DOHH2 (cell line): ENCODE measurements around the gene ICOSLG.
"Not testable (repeated sequence)": the region's sequence is repeated elsewhere in the genome, so short reads cannot be mapped to it uniquely, and the experiment has no call there.

Experiments
- H3F3A ChIP-seq: fragments of 200-600 bp; sonication (generic), shearing (Covaris generic); 2 replicates; pipeline ENCODE4 v1.6.0; 2016; ENCODE audit warnings: antibody characterized with exemption, mild to moderate bottlenecking; ENCODE audit not compliant: control insufficient read depth, insufficient read depth
- H3K27ac ChIP-seq: fragments of 200-600 bp; sonication (generic); 2 replicates; pipeline ENCODE4 v1.5.1; 2014; ENCODE audit warnings: low read depth, mild to moderate bottlenecking, low read length, moderate library complexity
- H3K27me3 ChIP-seq: fragments of 200-600 bp; sonication (generic); 2 replicates; pipeline ENCODE4 v1.6.1; 2014; ENCODE audit warnings: mild to moderate bottlenecking, low read length, mixed read lengths; ENCODE audit not compliant: control insufficient read depth
- H3K36me3 ChIP-seq: fragments of 200-600 bp; sonication (generic); 2 replicates; pipeline ENCODE4 v1.6.1; 2014; ENCODE audit warnings: mild to moderate bottlenecking, low read length, moderate library complexity, mixed read lengths; ENCODE audit not compliant: control insufficient read depth
- H3K4me1 ChIP-seq: fragments of 200-600 bp; sonication (generic); 2 replicates; pipeline ENCODE4 v1.6.1; 2014; ENCODE audit warnings: mild to moderate bottlenecking, low read length, mixed read lengths; ENCODE audit not compliant: control insufficient read depth
- H3K4me2 ChIP-seq: fragments of 200-600 bp; sonication (generic); 2 replicates; pipeline ENCODE4 v1.6.0; 2014; ENCODE audit warnings: mild to moderate bottlenecking, low read length, moderate library complexity
- H3K4me3 ChIP-seq: fragments of 200-600 bp; sonication (generic); 2 replicates; pipeline ENCODE4 v1.5.1; 2014; ENCODE audit warnings: mild to moderate bottlenecking, low read length, mixed read lengths
- H3K79me2 ChIP-seq: fragments of 200-600 bp; sonication (generic); 2 replicates; pipeline ENCODE4 v1.6.1; 2014; ENCODE audit warnings: mild to moderate bottlenecking, low read length, mixed read lengths; ENCODE audit not compliant: control insufficient read depth
- H3K9me2 ChIP-seq: fragments of 200-600 bp; sonication (generic); replicated peaks from 2 replicates; pipeline ENCODE4 v1.6.1; 2014; ENCODE audit warnings: mild to moderate bottlenecking, low read length, mixed read lengths; ENCODE audit not compliant: control insufficient read depth
- H3K9me3 ChIP-seq: fragments of 200-600 bp; sonication (generic); 2 replicates; pipeline ENCODE4 v1.6.1; 2014; ENCODE audit warnings: antibody characterized with exemption, low read length, mixed read lengths; ENCODE audit not compliant: control insufficient read depth, insufficient read depth
- H4K20me1 ChIP-seq: fragments of 200-600 bp; sonication (generic); 2 replicates; pipeline ENCODE4 v1.6.0; 2014; ENCODE audit warnings: low read depth, mild to moderate bottlenecking, antibody characterized with exemption, low read length, moderate library complexity; ENCODE audit not compliant: control insufficient read depth, insufficient read depth

Gene ICOSLG

DNA sequence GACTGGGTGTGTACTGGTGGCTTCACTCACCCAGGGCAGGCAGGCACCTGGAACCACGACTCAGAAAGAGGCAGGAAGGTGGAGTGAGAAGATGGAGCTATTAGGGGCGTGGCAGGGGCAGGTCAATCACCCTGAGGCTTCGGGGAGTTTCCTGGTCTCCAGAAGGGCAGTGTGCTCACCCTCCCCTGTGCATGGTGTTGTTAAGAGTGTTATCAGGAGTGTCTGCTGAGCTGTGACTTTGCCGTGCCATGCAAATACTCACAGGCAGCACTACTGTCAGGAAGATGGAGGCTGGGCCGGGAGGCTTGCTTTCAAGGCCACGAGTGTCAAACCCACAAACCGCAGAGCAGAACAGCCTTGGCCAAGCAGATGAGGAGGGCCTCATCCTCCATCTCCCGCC is 22.3 kb downstream of the ICOSLG start:
- not testable (repeated sequence) for H3K4me1 ChIP-seq, H3F3A ChIP-seq, H4K20me1 ChIP-seq, H3K79me2 ChIP-seq, H3K27ac ChIP-seq, H3K9me3 ChIP-seq, H3K9me2 ChIP-seq, H3K4me3 ChIP-seq, H3K4me2 ChIP-seq, H3K27me3 ChIP-seq, H3K36me3 ChIP-seq

DNA sequence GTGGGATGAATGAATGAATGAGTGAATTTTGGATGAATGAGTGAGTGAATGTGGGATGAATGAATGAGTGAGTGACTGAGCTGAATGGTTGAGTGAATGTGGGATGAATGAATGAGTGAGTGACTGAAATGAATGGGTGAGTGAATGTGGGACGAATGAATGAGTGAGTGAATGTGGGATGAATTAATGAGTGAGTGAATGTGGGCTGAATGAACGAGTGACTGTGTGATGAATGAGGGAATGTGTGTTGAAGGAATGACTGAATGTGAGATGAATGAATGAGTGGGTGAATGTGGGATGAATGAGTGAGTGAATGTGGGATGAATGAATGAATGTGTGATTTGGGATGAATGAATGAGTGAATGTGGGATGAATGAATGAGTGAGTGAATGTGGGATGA is 28.8 kb downstream of the ICOSLG start:
- H3K79me2 ChIP-seq, H3K27me3 ChIP-seq, H3K9me3 ChIP-seq, H3K36me3 ChIP-seq, H3K4me3 ChIP-seq, H3F3A ChIP-seq, H3K9me2 ChIP-seq, H4K20me1 ChIP-seq: not testable (repeated sequence)
- Histone ChIP-seq H3K27ac (peak overlapping the region; percentile 60), H3K4me1 (peaks cover 22% of the 10 kb centered on the region), H3K4me2 (0 out of 2 replicates have a peak overlapping the region, but pooled peaks have one; percentile 33)

DNA sequence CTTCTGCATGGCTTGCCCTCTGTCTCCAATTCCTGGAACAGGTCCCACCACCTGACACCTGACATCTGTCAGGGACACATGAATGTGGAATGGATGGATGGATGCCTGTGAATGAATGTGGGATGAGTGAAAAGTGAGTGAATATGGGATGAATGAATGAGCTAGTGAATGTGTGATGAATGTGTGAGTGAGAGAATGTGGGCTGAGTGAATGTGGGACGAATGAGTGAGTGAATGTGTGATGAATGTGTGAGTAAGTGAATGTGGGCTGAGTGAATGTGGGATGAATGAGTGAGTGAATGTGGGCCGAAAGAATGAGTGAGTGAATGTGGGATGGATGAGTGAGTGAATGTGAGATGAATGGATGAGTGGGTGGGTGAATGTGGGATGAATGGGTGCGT is 29.2 kb downstream of the ICOSLG start:
- H3K9me3 ChIP-seq, H3K4me2 ChIP-seq, H3K27me3 ChIP-seq, H3K9me2 ChIP-seq, H3K36me3 ChIP-seq, H3F3A ChIP-seq, H4K20me1 ChIP-seq, H3K79me2 ChIP-seq, H3K4me3 ChIP-seq: not testable (repeated sequence)
- H3K4me1 ChIP-seq, result peaks cover 22% of the 10 kb centered on the region
- H3K27ac ChIP-seq, result peak overlapping the region; percentile 60

DNA sequence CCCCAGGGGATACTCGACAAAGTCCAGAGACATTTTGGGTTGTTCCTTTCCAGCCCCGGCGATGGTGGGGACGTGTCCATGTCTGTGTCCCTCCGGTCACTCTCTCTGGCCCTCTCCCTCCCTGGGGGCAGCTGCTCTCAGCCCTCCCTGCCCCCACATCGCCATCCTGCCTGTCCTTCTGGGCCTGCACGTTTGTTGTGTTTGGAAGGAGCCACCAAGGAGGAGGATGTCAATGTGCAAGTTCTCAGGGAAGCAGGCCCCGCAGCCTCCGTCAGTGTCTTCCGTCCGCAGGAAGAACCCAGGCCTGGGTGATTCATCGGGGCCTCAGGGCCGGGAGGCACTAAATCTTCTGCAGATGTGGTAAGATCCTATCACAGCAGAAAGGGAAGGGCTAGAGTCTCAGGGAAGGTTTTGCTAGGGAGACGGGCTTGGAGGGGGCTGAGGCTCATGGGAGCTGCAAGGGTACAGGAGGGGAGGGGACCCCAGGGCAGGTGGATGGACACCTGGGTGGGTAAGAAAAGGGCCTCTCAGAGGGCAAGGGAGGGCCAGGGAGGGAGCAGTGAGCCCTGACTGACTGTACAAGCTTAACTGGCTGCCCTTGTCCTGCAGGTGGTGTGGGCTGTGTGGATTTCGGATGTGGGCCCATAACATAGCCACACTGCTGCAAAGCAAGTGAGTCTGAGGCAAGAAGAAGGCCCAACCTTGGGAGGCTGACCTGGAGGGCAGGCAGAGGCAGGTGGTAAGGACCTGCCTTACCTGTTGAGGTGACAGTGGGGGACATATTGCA is 32.7 kb downstream of the ICOSLG start:
- Histone ChIP-seq H3K4me2 (peak overlapping the region; percentile 65), H3K4me3 (peak overlapping the region; percentile 56), H3K4me1 (peaks cover 17% of the 10 kb centered on the region), H3K27ac (peak overlapping the region; percentile 85)
- not testable (repeated sequence) for H3K27me3 ChIP-seq, H3K79me2 ChIP-seq, H3F3A ChIP-seq, H3K9me2 ChIP-seq, H4K20me1 ChIP-seq, H3K9me3 ChIP-seq, H3K36me3 ChIP-seq

DNA sequence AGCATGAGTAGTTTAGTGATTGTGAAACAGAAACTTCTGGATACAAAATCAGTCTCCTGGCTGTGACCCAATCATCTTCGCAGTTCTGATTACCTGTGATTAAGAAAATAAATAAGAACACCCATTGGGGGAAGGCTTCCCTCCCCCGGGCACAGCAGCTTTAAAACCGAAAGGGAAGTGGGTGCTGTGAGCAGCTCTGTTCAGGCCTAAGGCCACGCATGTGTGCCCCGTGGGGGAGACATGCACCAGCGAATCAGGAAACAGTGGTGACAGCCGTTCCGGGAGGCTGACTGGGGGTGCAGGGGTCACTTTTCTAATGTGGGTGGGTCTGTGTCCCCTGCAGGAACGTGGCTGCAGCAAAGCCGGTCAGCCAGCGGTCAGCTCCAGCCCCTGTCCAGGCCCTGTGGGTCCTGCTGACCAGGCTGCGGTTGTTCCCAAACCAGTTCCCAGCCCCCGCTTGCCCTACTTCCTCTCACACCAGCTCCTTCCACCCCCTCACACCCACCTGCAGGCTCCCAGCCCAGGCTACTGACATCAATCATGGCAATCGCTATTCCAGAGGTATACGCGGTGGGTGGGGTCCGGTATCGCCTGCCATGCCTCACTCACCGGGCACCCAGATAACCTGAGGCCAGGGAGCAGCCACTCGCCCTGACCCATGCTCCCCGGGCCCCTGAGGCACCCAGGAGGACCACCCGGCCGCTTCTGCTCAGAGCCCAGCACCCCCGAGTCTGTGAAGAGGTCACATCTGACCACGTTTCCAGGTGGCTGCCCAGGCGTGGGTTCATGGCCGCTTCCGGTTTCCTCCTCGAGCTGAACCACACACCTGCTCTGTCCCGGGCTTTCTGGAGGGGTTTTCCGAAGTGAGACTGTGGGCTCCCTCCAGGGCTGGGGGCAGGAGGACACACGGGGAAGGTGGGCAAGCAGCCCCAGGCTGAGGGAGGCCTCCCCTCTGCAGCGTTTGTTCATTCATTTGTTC is 33.8 kb downstream of the ICOSLG start:
- not testable (repeated sequence) for H4K20me1 ChIP-seq, H3K36me3 ChIP-seq, H3K9me3 ChIP-seq, H3K4me2 ChIP-seq, H3K79me2 ChIP-seq, H3K27ac ChIP-seq, H3K27me3 ChIP-seq, H3K4me3 ChIP-seq, H3K9me2 ChIP-seq, H3F3A ChIP-seq
- peaks cover 14% of the 10 kb centered on the region for H3K4me1 ChIP-seq

DNA sequence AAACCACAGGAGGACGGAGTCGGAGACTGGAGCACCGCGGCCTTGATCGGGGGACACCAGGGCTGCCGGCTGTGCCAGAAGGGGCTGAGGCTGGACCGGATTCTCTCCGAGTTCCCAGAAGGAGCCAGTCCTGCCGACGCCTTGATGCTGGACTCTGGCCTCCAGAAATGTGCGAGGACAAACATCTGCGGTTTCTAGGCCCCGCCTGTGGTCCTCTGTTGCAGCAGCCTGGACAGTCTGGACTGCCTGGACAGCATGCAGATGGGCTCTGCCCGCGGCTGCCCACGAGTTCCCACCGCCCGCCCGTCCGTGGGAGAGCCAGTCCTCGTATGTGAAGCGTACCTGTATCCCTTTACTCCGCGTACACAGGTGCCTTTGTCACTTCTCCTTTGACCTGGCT is 34.6 kb downstream of the ICOSLG start:
- not testable (repeated sequence) for H3K36me3 ChIP-seq, H3K4me3 ChIP-seq, H3K27me3 ChIP-seq, H3K4me2 ChIP-seq, H3K4me1 ChIP-seq, H3K9me3 ChIP-seq, H4K20me1 ChIP-seq, H3K9me2 ChIP-seq, H3K27ac ChIP-seq, H3F3A ChIP-seq, H3K79me2 ChIP-seq

DNA sequence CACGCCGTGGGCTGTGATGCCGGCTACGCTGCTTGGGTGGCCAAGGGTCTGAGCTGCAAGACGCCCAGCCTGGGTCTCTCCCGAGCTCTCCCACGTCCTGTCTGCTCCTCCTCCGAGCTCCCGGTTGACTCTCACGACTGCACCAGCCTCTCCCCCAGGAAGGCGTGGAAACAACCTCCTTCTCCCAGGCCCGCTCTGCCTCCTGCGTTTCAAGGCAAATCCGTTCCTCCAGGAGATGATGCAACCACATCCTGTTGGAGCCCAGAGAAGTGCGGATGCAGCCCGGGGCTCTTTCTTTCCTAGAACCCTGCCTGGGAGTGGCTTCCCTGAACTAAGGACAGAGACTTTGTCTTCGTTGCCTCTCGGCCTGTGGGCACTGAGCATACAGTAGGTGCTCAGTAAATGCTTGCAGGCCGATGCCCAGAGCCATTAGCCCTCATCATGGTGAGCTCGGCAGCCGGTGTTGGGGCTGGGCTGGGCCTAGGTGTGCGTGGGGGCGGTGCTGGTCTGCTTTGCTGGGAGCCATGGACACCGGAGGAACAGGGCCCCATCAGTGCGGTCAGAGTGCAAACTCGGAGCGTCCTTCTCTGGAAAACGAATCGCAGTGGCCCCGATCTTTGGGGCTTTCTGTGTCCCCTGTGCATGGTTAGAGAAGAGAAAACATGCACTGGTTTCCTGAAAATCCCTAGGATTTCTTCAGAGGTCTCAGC is 38.0 kb downstream of the ICOSLG start:
- not testable (repeated sequence) for H3F3A ChIP-seq, H3K27me3 ChIP-seq, H3K9me3 ChIP-seq, H3K4me2 ChIP-seq, H3K4me3 ChIP-seq, H4K20me1 ChIP-seq, H3K36me3 ChIP-seq, H3K9me2 ChIP-seq, H3K27ac ChIP-seq, H3K79me2 ChIP-seq
- H3K4me1 ChIP-seq, result peaks cover 16% of the 10 kb centered on the region
